ENCODE results near the gene IL11RA. TPM values are rescaled to one million over a fixed set of nuclear protein-coding genes. Genes with fewer than 3 reads are reported as not detected.

IL11RA gene
- total RNA-seq, 2 experiments from 2014 or later, result 16.7 to 20.1 TPM

DNA sequence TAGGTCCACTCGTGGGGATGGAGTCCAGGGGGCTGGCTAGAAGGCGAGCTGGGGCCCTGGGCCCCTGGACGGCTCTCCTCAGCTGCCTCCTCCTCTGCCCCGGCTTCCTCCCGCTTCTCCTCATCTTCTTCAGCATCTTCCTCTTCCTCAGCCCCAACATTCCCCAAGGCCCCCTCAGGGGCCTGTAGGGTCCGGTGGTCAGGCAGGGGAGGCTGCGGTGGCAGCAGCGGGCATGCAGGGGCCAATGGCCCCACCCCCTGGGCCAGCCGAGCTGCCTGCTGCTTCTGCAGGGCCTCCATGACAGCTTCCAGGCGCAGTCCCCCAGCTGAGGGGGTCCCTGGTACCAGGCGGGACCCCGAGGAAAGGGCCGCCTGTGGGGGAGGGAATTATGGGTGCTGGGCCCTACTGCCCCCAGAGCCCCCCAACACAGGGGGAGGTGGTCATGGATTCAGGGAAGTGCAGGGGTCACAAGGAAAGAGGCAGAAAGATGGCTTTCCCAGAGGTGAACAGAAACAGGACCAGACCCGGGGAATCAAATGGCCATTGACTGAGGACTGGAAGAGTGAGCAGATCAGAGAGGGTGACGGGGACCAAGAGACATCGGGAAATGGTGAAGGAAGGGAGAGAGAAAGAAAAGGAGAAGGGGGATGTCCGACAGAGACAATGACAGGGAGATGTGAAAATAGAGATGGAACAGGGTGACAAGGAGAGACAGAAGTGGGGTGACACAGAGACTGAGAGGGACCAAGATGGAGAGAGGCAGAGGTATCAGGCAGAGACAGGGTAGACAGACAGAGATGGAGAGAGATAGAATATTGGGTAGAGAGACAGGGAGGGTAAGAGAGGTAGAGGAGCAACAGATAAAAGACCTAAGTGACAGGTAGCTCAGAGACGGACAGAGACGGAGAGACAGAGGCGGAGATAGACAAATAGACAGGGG lies 24.0 kb upstream of the IL11RA start:
- no peaks in the 10 kb centered on the region for H3K79me2 ChIP-seq (ENCODE audit: insufficient read depth, low read depth, low read length)
- no TSS peak for BruUV-seq (replicated peaks)
- intact Hi-C loops (cut with micrococcal nuclease; ENCODE audit: unreplicated experiment), result no loop called here
- no peaks in the 10 kb centered on the region for H3K9me3 ChIP-seq (ENCODE audit: low read length)
- ChIA-PET POLR2A (interaction anchor here (1.4 kb wide), 1 partner anchor 8 kb away, joined by 3 read pairs; the partner anchor contains the start of gene DCTN3), CTCF (ENCODE audit: unreplicated experiment) (no interaction called here)
- H3K4me1 ChIP-seq (ENCODE audit: insufficient read depth, low read length, poor library complexity, severe bottlenecking), result no peaks in the 10 kb centered on the region
- H3K9me2 ChIP-seq (ENCODE audit: insufficient read depth, low read length), result no peaks in the 10 kb centered on the region
- no peak overlapping the region for H3K4me2 ChIP-seq (ENCODE audit: low read length)
- no peak overlapping the region for H3K4me3 ChIP-seq (ENCODE audit: low read depth, low read length, poor library complexity, severe bottlenecking)
- DNase-seq (ENCODE audit: low spot score), result no peak
- TF ChIP-seq CTCF (conservative IDR thresholded peaks at IDR 0.05; ENCODE audit: low read length), result no peak
- no peak; the same call in 1 of the 2 replicates for TF ChIP-seq EZH2phosphoT487 (IDR thresholded peaks at IDR 0.05; ENCODE audit: borderline replicate concordance, low read depth, low read length)
- H4K20me1 ChIP-seq (ENCODE audit: insufficient read depth, low read length), result 0 out of 2 replicates have a peak, but pooled peaks cover 5% of the 10 kb centered on the region
- no peak overlapping the region for H3K27ac ChIP-seq (ENCODE audit: low read depth, low read length, poor library complexity, severe bottlenecking)
- no peaks in the 10 kb centered on the region for H3K36me3 ChIP-seq (ENCODE audit: insufficient read depth, low read length)
- H2AFZ ChIP-seq (ENCODE audit: low read length), result no peak overlapping the region

DNA sequence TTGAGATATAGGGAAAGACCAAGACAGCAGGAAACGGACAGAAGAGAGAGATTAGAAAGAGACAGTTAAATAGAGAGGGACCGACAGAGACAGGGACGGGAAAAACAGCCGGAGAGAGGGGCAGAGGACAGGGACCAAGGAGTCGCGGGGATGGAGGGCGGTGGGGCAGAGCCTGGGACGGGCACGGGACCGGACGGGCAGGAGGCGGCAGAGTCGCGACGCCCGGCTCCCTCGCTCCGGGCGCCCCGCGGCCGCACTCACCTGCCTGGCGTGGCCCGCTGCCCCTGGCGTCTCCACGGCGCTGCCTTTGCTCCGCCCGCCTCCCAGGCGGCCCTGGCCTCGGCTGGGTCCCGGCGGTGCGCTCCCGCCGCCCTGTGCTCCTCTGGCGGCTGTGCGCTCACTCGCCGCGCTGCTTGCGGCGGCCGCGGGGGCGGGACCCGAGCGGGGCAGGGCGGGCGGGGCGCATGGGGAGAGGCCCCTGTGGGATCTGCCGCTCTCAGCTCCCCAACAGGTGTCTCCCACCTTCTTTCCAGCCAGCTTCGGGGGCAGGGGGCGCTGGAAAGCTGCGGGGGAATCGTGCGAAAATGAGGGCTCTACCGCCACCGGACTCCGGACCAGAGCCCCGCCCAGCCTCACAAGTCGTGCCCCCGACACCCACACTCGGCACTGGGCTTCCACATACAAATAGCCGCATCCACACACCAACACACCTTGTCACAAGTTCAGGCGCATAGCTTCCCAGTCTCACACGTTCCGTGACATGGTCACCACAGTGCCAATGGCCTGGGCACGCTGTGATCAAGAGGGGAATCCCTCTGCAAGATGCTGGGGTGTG lies 23.1 kb upstream of the IL11RA start, which contains the start of gene ARID3C:
Gene ARID3C, minus strand, starts transcription at position 411 of the 835 bp plus-strand sequence. CDS start 1,052 bp downstream, outside the sequence.
- DNase-seq (ENCODE audit: low spot score), result no peak
- Histone ChIP-seq H3K9me2 (ENCODE audit: insufficient read depth, low read length) (no peaks in the 10 kb centered on the region), H3K4me1 (ENCODE audit: insufficient read depth, low read length, poor library complexity, severe bottlenecking) (no peaks in the 10 kb centered on the region), H2AFZ (ENCODE audit: low read length) (no peak within 1 kb of the TSS), H3K36me3 (ENCODE audit: insufficient read depth, low read length) (no peaks in the 10 kb centered on the region), H3K79me2 (ENCODE audit: insufficient read depth, low read depth, low read length) (no peaks in the 10 kb centered on the region), H3K9me3 (ENCODE audit: low read length) (no peaks in the 10 kb centered on the region), H3K4me3 (ENCODE audit: low read depth, low read length, poor library complexity, severe bottlenecking) (no peak within 1 kb of the TSS), H4K20me1 (ENCODE audit: insufficient read depth, low read length) (0 out of 2 replicates have a peak, but pooled peaks cover 5% of the 10 kb centered on the region), H3K4me2 (ENCODE audit: low read length) (no peak within 1 kb of the TSS), H3K27ac (ENCODE audit: low read depth, low read length, poor library complexity, severe bottlenecking) (no peak within 1 kb of the TSS)
- ChIA-PET CTCF (ENCODE audit: unreplicated experiment) (no interaction called here), POLR2A (interaction anchor here (1.2 to 1.4 kb wide), 2 partner anchors 9 to 17 kb away, joined by 3 read pairs; partner anchors contain the start of genes DCTN3 and GALT)
- intact Hi-C loops (cut with micrococcal nuclease; ENCODE audit: unreplicated experiment), result no loop called here
- TF ChIP-seq EZH2phosphoT487 (IDR thresholded peaks at IDR 0.05; ENCODE audit: borderline replicate concordance, low read depth, low read length), result no peak
- no peak for TF ChIP-seq CTCF (conservative IDR thresholded peaks at IDR 0.05; ENCODE audit: low read length)
- BruUV-seq (replicated peaks), result no TSS peak

Data from OCI-LY7 (cell line).